Measurements from ENCODE around the gene UBE2J2. TPM values are rescaled to one million over a fixed set of nuclear protein-coding genes. Genes with fewer than 3 reads are reported as not detected.

UBE2J2 gene
- total and polyA plus RNA-seq, 2 donors, result 34.7 to 67.1 TPM

DNA sequence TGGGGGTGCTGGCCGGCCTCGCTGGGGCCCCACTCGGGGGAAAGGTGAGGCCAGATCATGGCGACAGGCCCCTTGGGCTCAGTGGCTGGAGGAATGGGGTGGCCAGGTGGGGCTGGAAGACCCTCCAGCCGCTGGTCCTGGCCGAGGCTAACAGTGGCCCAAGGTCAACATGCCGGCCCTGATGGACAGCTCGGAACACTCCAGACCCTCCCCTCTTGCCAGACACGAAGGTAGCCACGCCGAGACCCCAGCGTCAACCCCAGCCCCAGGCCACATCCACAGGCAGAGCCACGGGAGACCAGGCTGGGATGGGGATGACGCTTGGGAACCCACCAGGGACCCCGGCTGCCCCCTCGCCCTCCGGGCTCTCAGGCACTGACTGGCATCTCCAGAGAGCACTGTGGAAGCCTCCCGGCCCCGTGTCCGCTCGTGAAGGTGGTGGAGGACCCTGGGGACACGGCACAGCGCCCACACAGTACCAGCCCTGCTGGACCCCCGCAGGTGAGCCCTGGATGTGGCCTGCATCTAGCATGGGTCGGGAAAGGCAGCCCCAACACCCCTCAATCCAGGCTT, 26.2 kb downstream of the UBE2J2 start:
- DNase-seq (ENCODE audit: low read depth in 6 of 9, low spot score in 9 of 9), result no peak
- WGBS, result 80% methylated on average over 25 of the region's 25 CpGs
- H3K27me3 ChIP-seq (ENCODE audit: control insufficient read depth in 2 of 2, insufficient read depth in 1 of 2, low read length in 1 of 2), result peaks cover 26 to 33% of the 10 kb centered on the region in 2 donors
- no peak overlapping the region for H3K27ac ChIP-seq (ENCODE audit: low read depth in 1 of 2, low read length in 1 of 2)
- peaks cover 3 to 10% of the 10 kb centered on the region in 2 donors for H3K4me1 ChIP-seq (ENCODE audit: control insufficient read depth in 2 of 2, insufficient read depth in 2 of 2, low read length in 2 of 2)
- no peak overlapping the region for H3K4me3 ChIP-seq (ENCODE audit: low read length in 2 of 2)
- H3K9me3 ChIP-seq (ENCODE audit: control insufficient read depth in 2 of 2, insufficient read depth in 1 of 2, low read length in 1 of 2), result peaks cover 0 to 5% of the 10 kb centered on the region in 2 donors
- H3K36me3 ChIP-seq (ENCODE audit: control insufficient read depth in 2 of 2, insufficient read depth in 2 of 2, low read length in 1 of 2), result peaks cover 0 to 2% of the 10 kb centered on the region in 2 donors

- H3K27ac ChIP-seq (ENCODE audit: low read depth in 1 of 2, low read length in 1 of 2), result no peak within 1 kb of the TSS
- no peaks in the 10 kb centered on the region for H3K36me3 ChIP-seq (ENCODE audit: control insufficient read depth in 2 of 2, insufficient read depth in 2 of 2, low read length in 1 of 2)
- no peak within 1 kb of the TSS for H3K4me3 ChIP-seq (ENCODE audit: low read length in 2 of 2)
- H3K27me3 ChIP-seq (ENCODE audit: control insufficient read depth in 2 of 2, insufficient read depth in 1 of 2, low read length in 1 of 2), result peaks cover 26 to 33% of the 10 kb centered on the region in 2 donors
- no peak for DNase-seq (ENCODE audit: low read depth in 6 of 9, low spot score in 9 of 9)
- peaks cover 3 to 10% of the 10 kb centered on the region in 2 donors for H3K4me1 ChIP-seq (ENCODE audit: control insufficient read depth in 2 of 2, insufficient read depth in 2 of 2, low read length in 2 of 2)
- peaks cover 0 to 5% of the 10 kb centered on the region in 2 donors for H3K9me3 ChIP-seq (ENCODE audit: control insufficient read depth in 2 of 2, insufficient read depth in 1 of 2, low read length in 1 of 2)
- WGBS, result 8% methylated on average over 74 of the region's 74 CpGs
Observed at GRCh38 chr1:1246577-1247340, 26.9 kb downstream of the UBE2J2 start, which contains the start of gene C1QTNF12. Gene C1QTNF12, minus strand, starts transcription at chr1:1246722. Its CDS starts 32 bp downstream, at chr1:1246690.

DNA sequence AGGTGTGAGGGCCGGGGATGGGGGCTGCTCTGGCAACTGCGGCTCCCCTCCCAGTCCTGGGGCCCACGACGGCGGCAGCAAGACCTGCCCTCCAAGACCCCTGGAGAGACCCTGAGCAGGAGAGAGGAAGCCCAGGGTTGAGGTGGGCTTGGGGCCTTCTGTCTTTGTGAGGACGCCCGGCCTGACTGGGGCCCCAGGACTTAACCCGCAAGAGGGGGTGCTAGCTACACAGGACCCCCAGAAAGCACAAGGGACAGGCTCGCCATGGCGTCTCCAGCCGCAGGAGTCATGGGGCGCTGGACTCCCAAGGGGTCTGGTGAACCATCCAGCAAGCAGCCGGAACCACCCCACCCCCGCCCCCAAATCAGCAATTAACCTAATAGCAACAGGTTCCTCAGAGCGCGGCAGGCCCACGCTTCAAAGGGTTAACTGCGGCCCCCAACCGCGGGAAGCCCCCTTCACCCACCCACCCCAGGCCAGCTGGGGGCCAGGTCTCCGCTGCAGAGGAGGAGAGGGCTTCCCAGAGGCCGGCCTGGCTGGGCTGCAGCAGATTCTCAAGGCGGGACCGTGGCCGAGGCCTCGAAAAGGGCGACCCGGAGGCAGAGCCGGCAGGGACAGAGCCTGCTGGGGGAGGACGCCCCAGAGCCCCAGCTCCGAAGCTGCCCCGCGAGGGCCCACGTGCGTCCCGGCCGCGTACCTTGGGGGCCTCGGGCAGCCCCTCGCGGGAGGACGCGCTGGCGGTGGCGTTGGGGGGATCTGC, 27.7 kb downstream of the UBE2J2 start:
- no peak for DNase-seq (ENCODE audit: low read depth in 6 of 9, low spot score in 9 of 9)

GRCh38 chr1:1245178-1245816, 28.4 kb downstream of the UBE2J2 start:
- no peaks in the 10 kb centered on the region for H3K9me3 ChIP-seq (ENCODE audit: control insufficient read depth in 2 of 2, insufficient read depth in 1 of 2, low read length in 1 of 2)
- WGBS, result 89% methylated on average over 23 of the region's 23 CpGs
- no peak overlapping the region for H3K27ac ChIP-seq (ENCODE audit: low read depth in 1 of 2, low read length in 1 of 2)
- H3K4me1 ChIP-seq (ENCODE audit: control insufficient read depth in 2 of 2, insufficient read depth in 2 of 2, low read length in 2 of 2), result no peaks in the 10 kb centered on the region
- DNase-seq (ENCODE audit: low read depth in 6 of 9, low spot score in 9 of 9), result no peak
- H3K27me3 ChIP-seq (ENCODE audit: control insufficient read depth in 2 of 2, insufficient read depth in 1 of 2, low read length in 1 of 2), result peaks cover 26 to 38% of the 10 kb centered on the region in 2 donors
- H3K4me3 ChIP-seq (ENCODE audit: low read length in 2 of 2), result no peak overlapping the region
- H3K36me3 ChIP-seq (ENCODE audit: control insufficient read depth in 2 of 2, insufficient read depth in 2 of 2, low read length in 1 of 2), result no peaks in the 10 kb centered on the region

More for the DNA sequence above, 27.7 kb downstream of the UBE2J2 start:
- Histone ChIP-seq H3K9me3 (ENCODE audit: control insufficient read depth in 2 of 2, insufficient read depth in 1 of 2, low read length in 1 of 2) (peaks cover 0 to 5% of the 10 kb centered on the region in 2 donors), H3K4me3 (ENCODE audit: low read length in 2 of 2) (no peak overlapping the region), H3K27ac (ENCODE audit: low read depth in 1 of 2, low read length in 1 of 2) (no peak overlapping the region), H3K4me1 (ENCODE audit: control insufficient read depth in 2 of 2, insufficient read depth in 2 of 2, low read length in 2 of 2) (peaks cover 3 to 7% of the 10 kb centered on the region in 2 donors), H3K27me3 (ENCODE audit: control insufficient read depth in 2 of 2, insufficient read depth in 1 of 2, low read length in 1 of 2) (peaks cover 26 to 33% of the 10 kb centered on the region in 2 donors), H3K36me3 (ENCODE audit: control insufficient read depth in 2 of 2, insufficient read depth in 2 of 2, low read length in 1 of 2) (no peaks in the 10 kb centered on the region)
- WGBS, result 40% methylated on average over 45 of the region's 45 CpGs

GRCh38 chr1:1244192-1244811, 29.4 kb downstream of the UBE2J2 start:
- Histone ChIP-seq H3K9me3 (ENCODE audit: control insufficient read depth in 2 of 2, insufficient read depth in 1 of 2, low read length in 1 of 2) (no peaks in the 10 kb centered on the region), H3K4me1 (ENCODE audit: control insufficient read depth in 2 of 2, insufficient read depth in 2 of 2, low read length in 2 of 2) (no peaks in the 10 kb centered on the region), H3K27ac (ENCODE audit: low read depth in 1 of 2, low read length in 1 of 2) (no peak overlapping the region), H3K4me3 (ENCODE audit: low read length in 2 of 2) (no peak overlapping the region), H3K36me3 (ENCODE audit: control insufficient read depth in 2 of 2, insufficient read depth in 2 of 2, low read length in 1 of 2) (no peaks in the 10 kb centered on the region), H3K27me3 (ENCODE audit: control insufficient read depth in 2 of 2, insufficient read depth in 1 of 2, low read length in 1 of 2) (peaks cover 26 to 48% of the 10 kb centered on the region in 2 donors)
- 93% methylated on average over 30 of the region's 30 CpGs for WGBS
- DNase-seq (ENCODE audit: low read depth in 6 of 9, low spot score in 9 of 9), result no peak

DNA sequence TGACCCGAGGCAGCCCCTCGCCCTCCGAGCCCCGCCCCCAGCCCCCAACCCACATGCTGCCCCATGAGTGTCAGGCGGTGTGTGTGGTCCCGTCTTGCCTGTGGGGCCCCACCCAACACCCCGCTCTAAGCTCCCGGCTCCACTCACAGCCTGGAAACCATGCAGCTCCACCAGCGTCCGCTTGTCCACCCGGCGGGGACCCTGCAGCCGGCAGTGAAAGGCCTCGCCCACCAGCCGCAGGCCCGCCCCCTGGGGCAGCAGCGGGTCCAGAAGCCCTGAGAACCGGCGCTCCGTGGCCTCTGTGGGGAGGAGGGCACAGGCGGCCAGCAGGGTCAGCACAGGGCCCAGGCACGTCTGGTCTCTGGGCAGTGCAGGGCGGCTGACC, 29.9 kb downstream of the UBE2J2 start:
- no peak for DNase-seq (ENCODE audit: low read depth in 6 of 9, low spot score in 9 of 9)
- 91% methylated on average over 23 of the region's 23 CpGs for WGBS
- Histone ChIP-seq H3K4me1 (ENCODE audit: control insufficient read depth in 2 of 2, insufficient read depth in 2 of 2, low read length in 2 of 2) (no peaks in the 10 kb centered on the region), H3K27ac (ENCODE audit: low read depth in 1 of 2, low read length in 1 of 2) (no peak overlapping the region), H3K27me3 (ENCODE audit: control insufficient read depth in 2 of 2, insufficient read depth in 1 of 2, low read length in 1 of 2) (peaks cover 26 to 52% of the 10 kb centered on the region in 2 donors), H3K4me3 (ENCODE audit: low read length in 2 of 2) (no peak overlapping the region), H3K36me3 (ENCODE audit: control insufficient read depth in 2 of 2, insufficient read depth in 2 of 2, low read length in 1 of 2) (no peaks in the 10 kb centered on the region), H3K9me3 (ENCODE audit: control insufficient read depth in 2 of 2, insufficient read depth in 1 of 2, low read length in 1 of 2) (no peaks in the 10 kb centered on the region)

GRCh38 chr1:1243266-1243660, 30.4 kb downstream of the UBE2J2 start:
- Histone ChIP-seq H3K9me3 (ENCODE audit: control insufficient read depth in 2 of 2, insufficient read depth in 1 of 2, low read length in 1 of 2) (no peaks in the 10 kb centered on the region), H3K27ac (ENCODE audit: low read depth in 1 of 2, low read length in 1 of 2) (no peak overlapping the region), H3K27me3 (ENCODE audit: control insufficient read depth in 2 of 2, insufficient read depth in 1 of 2, low read length in 1 of 2) (peaks cover 26 to 57% of the 10 kb centered on the region in 2 donors), H3K36me3 (ENCODE audit: control insufficient read depth in 2 of 2, insufficient read depth in 2 of 2, low read length in 1 of 2) (no peaks in the 10 kb centered on the region), H3K4me1 (ENCODE audit: control insufficient read depth in 2 of 2, insufficient read depth in 2 of 2, low read length in 2 of 2) (no peaks in the 10 kb centered on the region), H3K4me3 (ENCODE audit: low read length in 2 of 2) (no peak overlapping the region)
- no peak for DNase-seq (ENCODE audit: low read depth in 6 of 9, low spot score in 9 of 9)
- 96% methylated on average over 23 of the region's 23 CpGs for WGBS

GRCh38 chr1:1242461-1243265, 31.0 kb downstream of the UBE2J2 start:
- H3K27ac ChIP-seq (ENCODE audit: low read depth in 1 of 2, low read length in 1 of 2), result no peak overlapping the region
- no peak overlapping the region for H3K4me3 ChIP-seq (ENCODE audit: low read length in 2 of 2)
- H3K4me1 ChIP-seq (ENCODE audit: control insufficient read depth in 2 of 2, insufficient read depth in 2 of 2, low read length in 2 of 2), result no peaks in the 10 kb centered on the region
- WGBS, result 93% methylated on average over 41 of the region's 41 CpGs
- DNase-seq (ENCODE audit: low read depth in 6 of 9, low spot score in 9 of 9), result no peak
- H3K27me3 ChIP-seq (ENCODE audit: control insufficient read depth in 2 of 2, insufficient read depth in 1 of 2, low read length in 1 of 2), result peaks cover 24 to 58% of the 10 kb centered on the region in 2 donors
- H3K36me3 ChIP-seq (ENCODE audit: control insufficient read depth in 2 of 2, insufficient read depth in 2 of 2, low read length in 1 of 2), result no peaks in the 10 kb centered on the region
- no peaks in the 10 kb centered on the region for H3K9me3 ChIP-seq (ENCODE audit: control insufficient read depth in 2 of 2, insufficient read depth in 1 of 2, low read length in 1 of 2)
